HG03432 (cell line): Measurements from ENCODE around the gene USH2A.

Source experiments
- ATAC-seq: cut with Tn5 transposase; IDR thresholded peaks from one replicate; pipeline ENCODE4 v1.9.1; 2021; ENCODE audit warnings: mild to moderate bottlenecking, moderate library complexity; ENCODE audit not compliant: unreplicated experiment

The USH2A gene

GRCh38 chr1:215819114-215819513 lies 604.1 kb downstream of the USH2A start:
- ATAC-seq, result no peak

GRCh38 chr1:215807911-215808436 lies 615.3 kb downstream of the USH2A start:
- no peak for ATAC-seq

- no peak for ATAC-seq
These were observed 616.0 kb downstream of the USH2A start for GRCh38 chr1:215807218-215807617.

- ATAC-seq, result no peak
These were observed 625.4 kb downstream of the USH2A start for GRCh38 chr1:215797859-215798258.

- no peak for ATAC-seq
These were observed 629.1 kb downstream of the USH2A start for GRCh38 chr1:215794156-215794555.

GRCh38 chr1:215793180-215793579 lies 630.1 kb downstream of the USH2A start:
- no peak for ATAC-seq

- no peak for ATAC-seq
These were observed 630.8 kb downstream of the USH2A start for GRCh38 chr1:215792446-215792845.

- ATAC-seq, result no peak
These were observed 633.3 kb downstream of the USH2A start for GRCh38 chr1:215789981-215790380.

GRCh38 chr1:215786997-215787396 lies 636.3 kb downstream of the USH2A start:
- ATAC-seq, result no peak

GRCh38 chr1:215780641-215781040 lies 642.6 kb downstream of the USH2A start:
- no peak for ATAC-seq

- no peak for ATAC-seq
These were observed 643.1 kb downstream of the USH2A start for GRCh38 chr1:215780139-215780538.

GRCh38 chr1:215779729-215780128 lies 643.5 kb downstream of the USH2A start:
- ATAC-seq, result no peak

- no peak for ATAC-seq
These were observed 645.8 kb downstream of the USH2A start for GRCh38 chr1:215777370-215777925.

GRCh38 chr1:215776336-215776735 lies 646.9 kb downstream of the USH2A start:
- ATAC-seq, result no peak

- ATAC-seq, result no peak
These were observed 651.1 kb downstream of the USH2A start for GRCh38 chr1:215772151-215772550.

GRCh38 chr1:215768303-215768702 lies 654.9 kb downstream of the USH2A start:
- ATAC-seq, result no peak

GRCh38 chr1:215767761-215768160 lies 655.5 kb downstream of the USH2A start:
- no peak for ATAC-seq

GRCh38 chr1:215766521-215766920 lies 656.7 kb downstream of the USH2A start:
- no peak for ATAC-seq

- ATAC-seq, result no peak
These were observed 657.4 kb downstream of the USH2A start for GRCh38 chr1:215765833-215766232.

- ATAC-seq, result no peak
These were observed 661.8 kb downstream of the USH2A start for GRCh38 chr1:215761446-215761845.

- ATAC-seq, result no peak
These were observed 669.1 kb downstream of the USH2A start for GRCh38 chr1:215754112-215754511.

GRCh38 chr1:215749414-215749813 lies 673.8 kb downstream of the USH2A start:
- no peak for ATAC-seq

- ATAC-seq, result no peak
These were observed 674.8 kb downstream of the USH2A start for GRCh38 chr1:215748431-215748830.
